Caco-2 (cell line): ENCODE data around the gene MPND. TPM values are rescaled to one million over a fixed set of nuclear protein-coding genes. Genes with fewer than 3 reads are reported as not detected.

Experiments
- BruUV-seq: library from RNA; stranded (reverse); fragments of 400-500 nt; replicated peaks from 2 replicates; lab custom pipeline; 2021; lab: Mats Ljungman, UMichigan
- CTCF ChIA-PET: fragments of 300-600 bp; sonication (Branson Sonifier 250); formaldehyde crosslinking; loops from one replicate; lab custom pipeline; 2022; ENCODE audit warnings: antibody characterized with exemption; lab: Charles Lee
- POLR2A ChIA-PET: fragments of 300-600 bp; sonication (Branson Sonifier 250); formaldehyde crosslinking; loops from one replicate; lab custom pipeline; 2022; ENCODE audit warnings: antibody characterized with exemption; lab: Charles Lee
- DNase-seq, 2 experiments: peaks; one replicate each; pipeline versions ENCODE4 v3.0.0 to v3.0.0-alpha.2; 2020 to 2022
- H3K27me3 ChIP-seq: replicated peaks from 2 replicates; pipeline ENCODE4 v1.6.0; 2011; ENCODE audit warnings: low read length; ENCODE audit not compliant: control insufficient read depth, insufficient read depth
- H3K36me3 ChIP-seq: 2 replicates; pipeline ENCODE4 v1.5.1; 2011; ENCODE audit warnings: low read length; ENCODE audit not compliant: control insufficient read depth, insufficient read depth
- H3K4me1 ChIP-seq: fragments of 250-450 bp; sonication (Bioruptor Pico); 2 replicates; pipeline ENCODE4 v1.5.1; 2020; ENCODE audit warnings: mild to moderate bottlenecking
- H3K4me3 ChIP-seq: 2 replicates; pipeline ENCODE4 v1.5.1; 2011; ENCODE audit warnings: low read depth, mild to moderate bottlenecking, control low read depth, low read length
- H3K9me3 ChIP-seq: fragments of 250-450 bp; sonication (Bioruptor Pico); 2 replicates; pipeline ENCODE4 v1.5.1; 2020; ENCODE audit warnings: mild to moderate bottlenecking, moderate library complexity
- H3K27ac Mint-ChIP-seq: one replicate; pipeline ENCODE4 v1.8.0; 2022; ENCODE audit warnings: mixed read lengths; ENCODE audit not compliant: unreplicated experiment
- H3K27me3 Mint-ChIP-seq: one replicate; pipeline ENCODE4 v1.8.0; 2022; ENCODE audit warnings: mixed read lengths; ENCODE audit not compliant: insufficient read depth, unreplicated experiment
- H3K36me3 Mint-ChIP-seq: one replicate; pipeline ENCODE4 v1.8.0; 2022; ENCODE audit warnings: mild to moderate bottlenecking, mixed read lengths; ENCODE audit not compliant: insufficient read depth, unreplicated experiment
- H3K4me1 Mint-ChIP-seq: one replicate; pipeline ENCODE4 v1.8.0; 2022; ENCODE audit warnings: low read depth, mixed read lengths; ENCODE audit not compliant: unreplicated experiment
- H3K4me3 Mint-ChIP-seq: one replicate; pipeline ENCODE4 v1.8.0; 2022; ENCODE audit warnings: mild to moderate bottlenecking, moderate library complexity, mixed read lengths; ENCODE audit not compliant: unreplicated experiment
- H3K9me3 Mint-ChIP-seq: one replicate; pipeline ENCODE4 v1.8.0; 2022; ENCODE audit warnings: mixed read lengths; ENCODE audit not compliant: unreplicated experiment
- CTCF ChIP-seq, 2 experiments: fragments of 200-600 bp in 1 of 2; IDR thresholded peaks; 1 replicate in 1 of 2; 2 replicates in 1 of 2; pipeline versions ENCODE4 v1.5.1 to v1.8.0; 2011 to 2022; ENCODE audit warnings: antibody characterized with exemption in 1 of 2, control low read depth in 1 of 2, inconsistent platforms in 1 of 2, low read depth in 1 of 2, low read length in 1 of 2, mild to moderate bottlenecking in 1 of 2, moderate library complexity in 1 of 2; ENCODE audit not compliant: insufficient read depth in 1 of 2, severe bottlenecking in 1 of 2, unreplicated experiment in 1 of 2
- intact Hi-C: fragments of 100-400 bp; cut with micrococcal nuclease; formaldehyde crosslinking; loops from one replicate; pipeline ENCODE4 v1.10.0; 2022; ENCODE audit not compliant: unreplicated experiment
- total RNA-seq: library from RNA; stranded (reverse); gene quantifications from 2 replicates; pipeline ENCODE4 v1.2.3, GENCODE V29; 2022

Gene MPND
- total RNA-seq, 1 experiment from 2014 or later: 35.7 TPM

GRCh38 chr19:4378886-4379285, 35.5 kb downstream of the MPND start:
- Mint-ChIP-seq H3K27ac (peak overlapping the region; percentile 82), H3K36me3 (peaks cover 46% of the 10 kb centered on the region), H3K9me3 (no peaks in the 10 kb centered on the region), H3K27me3 (no peaks in the 10 kb centered on the region), H3K4me3 (no peak overlapping the region), H3K4me1 (peaks cover 17% of the 10 kb centered on the region)
- Histone ChIP-seq H3K36me3 (no peaks in the 10 kb centered on the region), H3K27me3 (no peaks in the 10 kb centered on the region), H3K9me3 (no peaks in the 10 kb centered on the region), H3K4me3 (no peak overlapping the region), H3K4me1 (peaks cover 35% of the 10 kb centered on the region)
- intact Hi-C loops: no loop called here
- BruUV-seq: no TSS peak
- DNase-seq: no peak
- no peak for TF ChIP-seq CTCF (IDR thresholded peaks at IDR 0.05; ENCODE audit: insufficient read depth in 1 of 2, low read depth in 1 of 2, low read length in 1 of 2, severe bottlenecking in 1 of 2, unreplicated experiment in 1 of 2)
- ChIA-PET POLR2A (interaction anchor here (0.7 kb wide), 1 partner anchor 22 kb away, joined by 5 read pairs; the partner anchor contains the start of gene SH3GL1), CTCF (no interaction called here)

- no peak overlapping the region for H3K4me3 Mint-ChIP-seq
- no peaks in the 10 kb centered on the region for H3K9me3 Mint-ChIP-seq
- CTCF ChIA-PET: interaction anchor here (1.3 kb wide), 1 partner anchor 20 kb away, joined by 7 read pairs; the partner anchor contains the start of gene SH3GL1
- no TSS peak for BruUV-seq
- Histone ChIP-seq H3K27me3 (no peaks in the 10 kb centered on the region), H3K9me3 (no peaks in the 10 kb centered on the region), H3K4me1 (peaks cover 28% of the 10 kb centered on the region), H3K4me3 (no peak overlapping the region), H3K36me3 (no peaks in the 10 kb centered on the region)
- peaks cover 17% of the 10 kb centered on the region for H3K4me1 Mint-ChIP-seq
- intact Hi-C loops: no loop called here
- H3K27ac Mint-ChIP-seq: peak overlapping the region; percentile 82
- H3K27me3 Mint-ChIP-seq: no peaks in the 10 kb centered on the region
- TF ChIP-seq CTCF (IDR thresholded peaks at IDR 0.05; ENCODE audit: insufficient read depth in 1 of 2, low read depth in 1 of 2, low read length in 1 of 2, severe bottlenecking in 1 of 2, unreplicated experiment in 1 of 2): no peak
- no peak for DNase-seq
- peaks cover 43% of the 10 kb centered on the region for H3K36me3 Mint-ChIP-seq
- POLR2A ChIA-PET: interaction anchor here (0.7 kb wide), 1 partner anchor 21 kb away, joined by 5 read pairs; the partner anchor contains the start of gene SH3GL1
Observed at GRCh38 chr19:4379383-4380253, 36.3 kb downstream of the MPND start.

GRCh38 chr19:4380254-4380727, 36.9 kb downstream of the MPND start:
- POLR2A ChIA-PET: no interaction called here
- Histone ChIP-seq H3K4me1 (peaks cover 23% of the 10 kb centered on the region), H3K27me3 (no peaks in the 10 kb centered on the region), H3K9me3 (no peaks in the 10 kb centered on the region), H3K36me3 (no peaks in the 10 kb centered on the region), H3K4me3 (no peak overlapping the region)
- intact Hi-C loops: no loop called here
- H3K27me3 Mint-ChIP-seq: no peaks in the 10 kb centered on the region
- CTCF ChIA-PET: interaction anchor here (1.3 kb wide), 1 partner anchor 20 kb away, joined by 7 read pairs; the partner anchor contains the start of gene SH3GL1
- no peak overlapping the region for H3K27ac Mint-ChIP-seq
- no peak overlapping the region for H3K4me3 Mint-ChIP-seq
- peaks cover 16% of the 10 kb centered on the region for H3K4me1 Mint-ChIP-seq
- no peak for DNase-seq
- no TSS peak for BruUV-seq
- TF ChIP-seq CTCF (IDR thresholded peaks at IDR 0.05; ENCODE audit: insufficient read depth in 1 of 2, low read depth in 1 of 2, low read length in 1 of 2, severe bottlenecking in 1 of 2, unreplicated experiment in 1 of 2): no peak
- H3K36me3 Mint-ChIP-seq: peaks cover 45% of the 10 kb centered on the region
- no peaks in the 10 kb centered on the region for H3K9me3 Mint-ChIP-seq
